HCT116 (cell line): ENCODE measurements around the gene TAF4. TPM values are rescaled to one million over a fixed set of nuclear protein-coding genes. Genes with fewer than 3 reads are reported as not detected.

Source experiments
- ATAC-seq: fragments of 200-7000 bp; cut with Tn5 transposase; 2 replicates; pipeline ENCODE4 v1.9.1; 2020; ENCODE audit warnings: mild to moderate bottlenecking, moderate library complexity
- BruUV-seq: library from RNA; stranded (reverse); fragments of 400-500 nt; replicated peaks from 2 replicates; lab custom pipeline; 2021; lab: Mats Ljungman, UMichigan
- CTCF ChIA-PET: fragments of 300-600 bp; sonication (Branson Sonifier 250); formaldehyde crosslinking; loops from one replicate; lab custom pipeline; 2021; ENCODE audit warnings: antibody characterized with exemption; lab: Charles Lee
- POLR2A ChIA-PET: fragments of 300-600, 350-600 bp; sonication (Branson Sonifier 250); formaldehyde crosslinking; loops from one replicate; lab custom pipeline; 2021; ENCODE audit warnings: antibody characterized with exemption; lab: Charles Lee
- RAD21 ChIA-PET, 2 experiments: fragments of 300-600 bp; sonication (Branson Sonifier 250); formaldehyde crosslinking; loops; one replicate each; lab custom pipeline; 2023; ENCODE audit warnings: low total read pairs in 2 of 2; ENCODE audit not compliant: uncharacterized antibody in 2 of 2, unreplicated experiment in 2 of 2, low non-redundant PET in 1 of 2; lab: Charles Lee
- DNase-seq: peaks from one replicate; pipeline ENCODE4 v3.0.0-alpha.2; 2010; ENCODE audit warnings: low read depth, low spot score
- H2AFZ ChIP-seq: fragments of 200-600 bp; shearing (Covaris generic), sonication (generic); 2 replicates; pipeline ENCODE4 v1.6.1; 2017; ENCODE audit warnings: low read depth, mixed run types, mixed read lengths, antibody characterized with exemption, low read length; ENCODE audit not compliant: poor library complexity, severe bottlenecking
- H3K27ac ChIP-seq: 2 replicates; pipeline ENCODE4 v1.5.1; 2012; ENCODE audit warnings: low read depth, low read length
- H3K27me3 ChIP-seq: fragments of 200-600 bp; sonication (generic); 2 replicates; pipeline ENCODE4 v1.6.1; 2016; ENCODE audit warnings: mixed run types, low read length, mixed read lengths; ENCODE audit not compliant: insufficient read depth
- H3K36me3 ChIP-seq, 2 experiments: fragments of 200-500 bp in 1 of 2; fragments of 200-600 bp in 1 of 2; sonication (Bioruptor generic) in 1 of 2; sonication (generic) in 1 of 2; 2 replicates each; pipeline versions ENCODE4 v1.5.1 to v1.6.1; 2014 to 2016; ENCODE audit warnings: low read length in 2 of 2, inconsistent platforms in 1 of 2, mixed read lengths in 1 of 2, mixed run types in 1 of 2; ENCODE audit not compliant: insufficient read depth in 2 of 2, control insufficient read depth in 1 of 2
- H3K4me1 ChIP-seq, 2 experiments: fragments of 200-600 bp in 1 of 2; sonication (generic) in 1 of 2; 2 replicates each; pipeline versions ENCODE4 v1.5.1 to v1.6.1; 2012 to 2017; ENCODE audit warnings: low read length in 2 of 2, inconsistent platforms in 1 of 2, mild to moderate bottlenecking in 1 of 2, mixed read lengths in 1 of 2, mixed run types in 1 of 2, moderate library complexity in 1 of 2; ENCODE audit not compliant: insufficient read depth in 2 of 2, control insufficient read depth in 1 of 2
- H3K4me2 ChIP-seq: fragments of 200-600 bp; sonication (generic); 2 replicates; pipeline ENCODE4 v1.6.1; 2017; ENCODE audit warnings: mixed run types, low read length, mixed read lengths
- H3K4me3 ChIP-seq, 2 experiments: fragments of 200-600 bp in 1 of 2; sonication (generic) in 1 of 2; replicated peaks in 1 of 2; 2 replicates each; pipeline ENCODE4 v1.5.1; 2011 to 2016; ENCODE audit warnings: low read length in 2 of 2, control low read depth in 1 of 2, low read depth in 1 of 2, mild to moderate bottlenecking in 1 of 2, mixed read lengths in 1 of 2, mixed run types in 1 of 2
- H3K79me2 ChIP-seq: fragments of 200-600 bp; sonication (generic); 2 replicates; pipeline ENCODE4 v1.6.1; 2017; ENCODE audit warnings: mild to moderate bottlenecking, mixed run types, low read length, moderate library complexity, mixed read lengths; ENCODE audit not compliant: insufficient read depth
- H3K9ac ChIP-seq: fragments of 200-600 bp; sonication (generic); 2 replicates; pipeline ENCODE4 v1.6.1; 2016; ENCODE audit warnings: low read length, mixed read lengths
- H3K9me2 ChIP-seq: fragments of 200-600 bp; sonication (generic), shearing (Covaris generic); 2 replicates; pipeline ENCODE4 v1.6.1; 2017; ENCODE audit warnings: mixed run types, mild to moderate bottlenecking, moderate library complexity; ENCODE audit not compliant: insufficient read depth
- H3K9me3 ChIP-seq, 2 experiments: fragments of 200-500 bp in 1 of 2; fragments of 200-600 bp in 1 of 2; sonication (Bioruptor generic) in 1 of 2; sonication (generic) in 1 of 2; 2 replicates each; pipeline ENCODE4 v1.6.1; 2014 to 2017; ENCODE audit warnings: low read length in 2 of 2, mixed read lengths in 2 of 2, inconsistent platforms in 1 of 2, low read depth in 1 of 2, mild to moderate bottlenecking in 1 of 2, mixed run types in 1 of 2, moderate library complexity in 1 of 2; ENCODE audit not compliant: control insufficient read depth in 1 of 2, insufficient read depth in 1 of 2
- H4K20me1 ChIP-seq: fragments of 200-600 bp; sonication (generic), shearing (Covaris generic); 2 replicates; pipeline ENCODE4 v1.6.1; 2017; ENCODE audit warnings: mixed run types, mild to moderate bottlenecking, moderate library complexity; ENCODE audit not compliant: insufficient read depth
- ATF3 ChIP-seq: IDR thresholded peaks from 2 replicates; pipeline ENCODE4 v1.6.1; 2012
- CBX3 ChIP-seq: IDR thresholded peaks from 2 replicates; pipeline ENCODE4 v1.6.1; 2012; ENCODE audit warnings: low read depth
- CEBPB ChIP-seq: IDR thresholded peaks from 2 replicates; pipeline ENCODE4 v1.6.1; 2012; ENCODE audit warnings: low read depth
- CTCF ChIP-seq, 3 experiments: fragments of 200-600 bp in 1 of 3; sonication (generic) in 1 of 3; IDR thresholded peaks in 2 of 3; conservative IDR thresholded peaks in 1 of 3; 2 replicates each; pipeline ENCODE4 v1.5.1; 2012 to 2017; ENCODE audit warnings: low read depth in 2 of 3, low read length in 2 of 3, antibody characterized with exemption in 1 of 3, borderline replicate concordance in 1 of 3, control low read depth in 1 of 3, mild to moderate bottlenecking in 1 of 3, mixed read lengths in 1 of 3, mixed run types in 1 of 3, moderate library complexity in 1 of 3; ENCODE audit not compliant: insufficient read depth in 1 of 3
- ELF1 ChIP-seq: IDR thresholded peaks from 2 replicates; pipeline ENCODE4 v1.6.1; 2012; ENCODE audit warnings: low read depth, borderline replicate concordance
- EZH2phosphoT487 ChIP-seq: fragments of 200-600 bp; IDR thresholded peaks from 2 replicates; pipeline ENCODE4 v1.6.1; 2018; ENCODE audit warnings: antibody characterized with exemption, borderline replicate concordance
- FOSL1 ChIP-seq: IDR thresholded peaks from 2 replicates; pipeline ENCODE4 v1.6.1; 2012; ENCODE audit warnings: low read depth
- POLR2AphosphoS5 ChIP-seq: IDR thresholded peaks from 2 replicates; pipeline ENCODE4 v1.6.1; 2011; ENCODE audit warnings: mild to moderate bottlenecking, low read depth, low read length, moderate library complexity
- RAD21 ChIP-seq: IDR thresholded peaks from 2 replicates; pipeline ENCODE4 v1.6.1; 2012; ENCODE audit warnings: low read depth, mild to moderate bottlenecking
- SP1 ChIP-seq: IDR thresholded peaks from 2 replicates; pipeline ENCODE4 v1.6.1; 2012; ENCODE audit warnings: low read depth
- SRF ChIP-seq: IDR thresholded peaks from 2 replicates; pipeline ENCODE4 v1.6.1; 2012; ENCODE audit warnings: low read depth
- YY1 ChIP-seq: IDR thresholded peaks from 2 replicates; pipeline ENCODE4 v1.6.1; 2011; ENCODE audit warnings: low read length, low read depth, moderate library complexity, mild to moderate bottlenecking; ENCODE audit not compliant: insufficient replicate concordance; ENCODE audit errors: extremely low read depth
- ZNF274 ChIP-seq: fragments of 200-500 bp; sonication (Bioruptor generic); IDR thresholded peaks from 2 replicates; pipeline ENCODE4 v1.6.1; 2014; ENCODE audit warnings: mild to moderate bottlenecking, low read depth, low read length, inconsistent platforms
- intact Hi-C: fragments of 100-400 bp; cut with micrococcal nuclease; formaldehyde crosslinking; loops from 2 replicates; pipeline ENCODE4 v1.10.0; 2022
- total RNA-seq: library from RNA; stranded (reverse); gene quantifications from one replicate; pipeline ENCODE4 v1.2.1, GENCODE V29; 2021; ENCODE audit not compliant: unreplicated experiment

Gene TAF4
- total RNA-seq, 1 experiment from 2014 or later, result 26.8 TPM

GRCh38 chr20:61926796-61927192 is 138.9 kb downstream of the TAF4 start (continued):
- TF ChIP-seq ATF3 (no peak), EZH2phosphoT487 (no peak)

GRCh38 chr20:61926253-61926613 is 139.4 kb downstream of the TAF4 start:
- Histone ChIP-seq H3K4me3 (peak overlapping the region in 1 of 2 experiments; percentile 52; a peak in 3 of 4 replicates), H3K9ac (no peak overlapping the region; the same call in 1 of the 2 replicates), H4K20me1 (no peaks in the 10 kb centered on the region), H3K27me3 (no peaks in the 10 kb centered on the region; the same call in 1 of the 2 replicates), H3K4me2 (peak overlapping the region; percentile 83), H3K9me2 (no peaks in the 10 kb centered on the region), H3K4me1 (peaks cover 14 to 15% of the 10 kb centered on the region in 2 experiments), H3K36me3 (no peaks in the 10 kb centered on the region), H3K9me3 (no peaks in the 10 kb centered on the region), H2AFZ (no peak overlapping the region), H3K79me2 (no peaks in the 10 kb centered on the region), H3K27ac (peak overlapping the region; percentile 57)
- no peak for TF ChIP-seq POLR2AphosphoS5
- TF ChIP-seq CBX3, result no peak
- no peak for TF ChIP-seq SP1
- no peak for TF ChIP-seq CEBPB
- no peak for TF ChIP-seq ELF1
- TF ChIP-seq SRF, result no peak
- TF ChIP-seq RAD21, result no peak
- TF ChIP-seq ZNF274, result no peak
- TF ChIP-seq CTCF (IDR thresholded peaks at IDR 0.05 in 2 of 3, conservative IDR thresholded peaks at IDR 0.05 in 1 of 3; ENCODE audit: borderline replicate concordance in 1 of 3, insufficient read depth in 1 of 3, low read depth in 2 of 3, low read length in 2 of 3), result no peak
- TF ChIP-seq FOSL1, result no peak
- TF ChIP-seq YY1, result no peak
- ChIA-PET RAD21 (no interaction called here), CTCF (no interaction called here), POLR2A (no interaction called here)
- ATAC-seq (peak; percentile 24), DNase-seq (no peak)
- no TSS peak for BruUV-seq
- intact Hi-C loops, result no loop called here
